Liver (tissue), 9 donors: ENCODE data around the gene UNC13A. TPM values are rescaled to one million over a fixed set of nuclear protein-coding genes. Genes with fewer than 3 reads are reported as not detected.

Source experiments
- DNase-seq: peaks from one replicate; pipeline ENCODE4 v3.0.0-alpha.2; 2017; ENCODE audit warnings: low spot score
- H3K27ac ChIP-seq, 2 donors: one replicate each; pipeline ENCODE4 v1.7.0; 2013; ENCODE audit warnings: inconsistent platforms in 2 of 2, low read length in 2 of 2, control low read depth in 1 of 2, low read depth in 1 of 2, mild to moderate bottlenecking in 1 of 2
- H3K27me3 ChIP-seq, 4 donors: one replicate each; pipeline versions ENCODE4 v1.6.1 to v1.7.0; 2013; ENCODE audit warnings: low read length in 3 of 4, inconsistent platforms in 1 of 4, mild to moderate bottlenecking in 1 of 4, moderate library complexity in 1 of 4; ENCODE audit not compliant: control insufficient read depth in 4 of 4, insufficient read depth in 4 of 4
- H3K36me3 ChIP-seq, 4 donors: one replicate each; pipeline versions ENCODE4 v1.6.1 to v1.7.0; 2013; ENCODE audit warnings: low read length in 3 of 4, mild to moderate bottlenecking in 3 of 4, low read depth in 1 of 4, moderate library complexity in 1 of 4; ENCODE audit not compliant: control insufficient read depth in 4 of 4, insufficient read depth in 3 of 4
- H3K4me1 ChIP-seq, 4 donors: one replicate each; pipeline versions ENCODE4 v1.6.1 to v1.7.0; 2013; ENCODE audit warnings: low read length in 3 of 4, mild to moderate bottlenecking in 3 of 4, moderate library complexity in 1 of 4; ENCODE audit not compliant: control insufficient read depth in 4 of 4, insufficient read depth in 4 of 4
- H3K4me3 ChIP-seq, 3 donors: one replicate each; pipeline versions ENCODE4 v1.6.1 to v1.7.0; 2013; ENCODE audit warnings: low read length in 3 of 3, control low read depth in 1 of 3, low read depth in 1 of 3, mild to moderate bottlenecking in 1 of 3
- H3K9ac ChIP-seq, 2 donors: one replicate each; pipeline ENCODE4 v1.7.0; 2013; ENCODE audit warnings: low read length in 2 of 2, mild to moderate bottlenecking in 2 of 2, moderate library complexity in 2 of 2, control low read depth in 1 of 2, low read depth in 1 of 2
- H3K9me3 ChIP-seq, 4 donors: one replicate each; pipeline versions ENCODE4 v1.6.1 to v1.7.0; 2013; ENCODE audit warnings: low read length in 3 of 4; ENCODE audit not compliant: control insufficient read depth in 4 of 4
- ATF3 ChIP-seq: IDR thresholded peaks from 2 replicates; pipeline ENCODE4 v1.6.1; 2016; ENCODE audit warnings: antibody characterized with exemption
- FOXA1 ChIP-seq: IDR thresholded peaks from 2 replicates; pipeline ENCODE4 v1.6.1; 2016; ENCODE audit warnings: antibody characterized with exemption
- FOXA2 ChIP-seq: IDR thresholded peaks from 2 replicates; pipeline ENCODE4 v1.6.1; 2016; ENCODE audit warnings: antibody characterized with exemption
- JUND ChIP-seq, 2 donors: IDR thresholded peaks; 2 replicates each; pipeline ENCODE4 v1.6.1; 2016; ENCODE audit warnings: antibody characterized with exemption in 2 of 2
- NR2F2 ChIP-seq: IDR thresholded peaks from 2 replicates; pipeline ENCODE4 v1.6.1; 2016; ENCODE audit warnings: antibody characterized with exemption
- RAD21 ChIP-seq, 2 donors: IDR thresholded peaks; 2 replicates each; pipeline ENCODE4 v1.6.1; 2016; ENCODE audit warnings: antibody characterized with exemption in 2 of 2, mild to moderate bottlenecking in 2 of 2
- SP1 ChIP-seq: IDR thresholded peaks from 2 replicates; pipeline ENCODE4 v1.6.1; 2018; ENCODE audit warnings: antibody characterized with exemption, mild to moderate bottlenecking
- TAF1 ChIP-seq: conservative IDR thresholded peaks from 2 replicates; pipeline ENCODE4 v1.6.1; 2016; ENCODE audit warnings: antibody characterized with exemption, mild to moderate bottlenecking
- ZBTB33 ChIP-seq: IDR thresholded peaks from 2 replicates; pipeline ENCODE4 v1.6.1; 2016; ENCODE audit warnings: antibody characterized with exemption
- WGBS: extraction: QIAGEN DNeasy Blood & Tissue Kit; methylation state at CpG from one replicate; pipeline ENCODE4 v1.1.7; 2013; 5-methylcytosine and 5-hydroxymethylcytosine counted together
- polyA plus RNA-seq, 2 donors: library from polyadenylated mRNA; stranded (reverse) in 1 of 2; unstranded in 1 of 2; fragments of 200-250 nt in 1 of 2; fragments of >200 nt in 1 of 2; fragmentation: Nextera tagmentation in 1 of 2; extraction: Ambion mirVana in 1 of 2; gene quantifications; one replicate each; pipeline versions ENCODE4 v1.2.1 to v1.2.3, GENCODE V29; 2013 to 2015
- total RNA-seq, 2 donors: library from RNA; depleted of rRNA; stranded (reverse); fragments of >200 nt; gene quantifications; one replicate each; pipeline ENCODE4 v1.2.3, GENCODE V29; 2014
- TF ChIP-seq, protein P1 (sequence below): fragments of 150-350 bp; IDR thresholded peaks from 2 replicates; pipeline ENCODE4 v1.5.1; 2017; ENCODE audit warnings: improper control_type of control experiment, low read depth, low read length; ENCODE audit not compliant: missing input control
- TF ChIP-seq, protein P2 (sequence below): IDR thresholded peaks from 2 replicates; pipeline ENCODE4 v1.6.1; 2016; ENCODE audit warnings: antibody characterized with exemption, mild to moderate bottlenecking
- donor health status: healthy.
- donor health status: healthy.
- donor health status: healthy.
- donor health status: healthy.
- donor health status: healthy.

The UNC13A gene
- total and polyA plus RNA-seq, 4 donors: under 0.01 to 0.01 TPM; not detected in 2

DNA sequence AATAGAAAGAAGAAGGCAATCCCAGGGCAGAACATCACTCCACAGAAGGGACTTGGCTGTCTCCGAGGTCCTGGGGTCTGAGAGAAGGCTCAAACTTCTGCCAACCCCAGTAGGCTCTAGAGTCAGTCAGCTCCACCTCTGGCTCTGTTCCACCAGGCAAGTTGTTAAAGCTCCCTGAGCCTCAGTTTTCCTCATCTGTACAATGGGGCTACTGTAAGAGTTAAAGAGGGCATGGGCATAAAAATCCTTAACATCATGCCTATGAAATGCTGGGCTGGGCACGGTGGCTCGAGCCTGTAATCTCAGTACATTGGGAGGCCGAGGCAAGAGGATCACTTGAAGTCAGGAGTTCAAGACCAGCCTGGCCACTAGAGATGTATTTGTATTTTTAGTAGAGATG lies 5.1 kb downstream of the UNC13A start:
- DNase-seq: no peak
- WGBS: 79% methylated on average over 4 of the region's 4 CpGs
- peaks cover 0 to 11% (median 3%) of the 10 kb centered on the region in 4 donors for H3K27me3 ChIP-seq
- H3K4me1 ChIP-seq: peaks cover 0 to 5% (median 3%) of the 10 kb centered on the region in 4 donors
- no peaks in the 10 kb centered on the region for H3K36me3 ChIP-seq
- H3K27ac ChIP-seq: no peak overlapping the region
- H3K9me3 ChIP-seq: no peaks in the 10 kb centered on the region
- H3K4me3 ChIP-seq: no peak overlapping the region
- no peak overlapping the region for H3K9ac ChIP-seq
- TF ChIP-seq RAD21 (IDR thresholded peaks at IDR 0.05) (no peak), FOXA2 (no peak), NR2F2 (no peak), SP1 (no peak), TAF1 (no peak)

DNA sequence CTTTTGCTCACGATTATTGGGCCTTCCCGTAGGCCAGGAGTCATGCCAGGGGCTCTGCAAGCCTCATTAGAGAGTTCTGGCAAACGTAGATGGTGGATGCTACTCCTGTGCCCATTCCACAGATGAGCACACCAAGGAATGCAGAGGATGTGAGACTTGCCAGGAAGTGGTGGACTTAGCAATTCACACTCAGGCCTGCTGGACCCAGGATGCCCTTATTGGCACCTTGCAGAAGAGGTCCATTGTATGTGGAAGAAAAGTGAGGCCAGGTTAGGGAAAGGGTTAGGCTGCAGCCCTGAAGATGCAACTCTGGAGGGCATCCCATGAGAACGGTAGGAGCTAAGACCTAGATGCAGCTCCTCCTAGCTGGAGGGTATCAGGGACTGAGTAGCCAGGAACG lies 5.9 kb downstream of the UNC13A start:
- Histone ChIP-seq H3K27ac (no peak overlapping the region), H3K27me3 (peaks cover 0 to 7% (median 1%) of the 10 kb centered on the region in 4 donors), H3K9me3 (no peaks in the 10 kb centered on the region), H3K4me3 (no peak overlapping the region), H3K4me1 (peaks cover 0 to 5% (median 0%) of the 10 kb centered on the region in 4 donors), H3K36me3 (no peaks in the 10 kb centered on the region), H3K9ac (no peak overlapping the region)
- TF ChIP-seq ATF3: no peak
- TF ChIP-seq, protein P1, sequence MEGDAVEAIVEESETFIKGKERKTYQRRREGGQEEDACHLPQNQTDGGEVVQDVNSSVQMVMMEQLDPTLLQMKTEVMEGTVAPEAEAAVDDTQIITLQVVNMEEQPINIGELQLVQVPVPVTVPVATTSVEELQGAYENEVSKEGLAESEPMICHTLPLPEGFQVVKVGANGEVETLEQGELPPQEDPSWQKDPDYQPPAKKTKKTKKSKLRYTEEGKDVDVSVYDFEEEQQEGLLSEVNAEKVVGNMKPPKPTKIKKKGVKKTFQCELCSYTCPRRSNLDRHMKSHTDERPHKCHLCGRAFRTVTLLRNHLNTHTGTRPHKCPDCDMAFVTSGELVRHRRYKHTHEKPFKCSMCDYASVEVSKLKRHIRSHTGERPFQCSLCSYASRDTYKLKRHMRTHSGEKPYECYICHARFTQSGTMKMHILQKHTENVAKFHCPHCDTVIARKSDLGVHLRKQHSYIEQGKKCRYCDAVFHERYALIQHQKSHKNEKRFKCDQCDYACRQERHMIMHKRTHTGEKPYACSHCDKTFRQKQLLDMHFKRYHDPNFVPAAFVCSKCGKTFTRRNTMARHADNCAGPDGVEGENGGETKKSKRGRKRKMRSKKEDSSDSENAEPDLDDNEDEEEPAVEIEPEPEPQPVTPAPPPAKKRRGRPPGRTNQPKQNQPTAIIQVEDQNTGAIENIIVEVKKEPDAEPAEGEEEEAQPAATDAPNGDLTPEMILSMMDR: no peak
- 58% methylated on average over 5 of the region's 5 CpGs for WGBS
- DNase-seq: no peak

DNA sequence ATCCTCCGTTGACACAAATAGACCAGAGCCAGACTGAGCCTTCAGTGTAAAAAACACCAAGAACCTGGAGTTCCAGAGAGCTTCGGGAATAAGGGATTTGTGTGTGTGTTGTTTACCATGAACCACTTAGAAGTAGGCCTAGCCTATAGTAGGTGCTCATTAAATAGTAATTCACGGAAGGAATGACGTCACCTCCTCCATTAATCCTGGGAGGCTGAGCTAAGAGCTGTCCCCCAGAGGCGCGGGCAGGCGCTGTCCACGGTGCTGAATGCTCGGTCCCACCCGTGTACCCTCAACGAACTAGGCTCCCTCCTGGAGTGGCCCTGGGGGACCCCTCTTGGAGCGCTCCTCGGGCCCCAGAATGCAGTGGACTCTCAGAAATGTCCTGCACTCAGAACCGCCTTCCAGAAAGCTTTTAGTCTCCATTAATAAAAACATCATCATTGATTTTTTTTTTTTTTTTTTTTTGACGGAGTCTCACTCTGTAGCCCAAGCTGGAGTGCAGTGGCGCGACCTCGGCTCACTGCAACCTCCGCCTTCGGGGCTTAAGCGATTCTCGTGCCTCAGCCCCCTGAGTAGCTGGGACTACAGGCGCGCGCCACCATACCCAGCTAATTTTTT lies 6.5 kb downstream of the UNC13A start:
- Histone ChIP-seq H3K4me3 (no peak overlapping the region), H3K27ac (no peak overlapping the region), H3K9ac (no peak overlapping the region), H3K27me3 (peaks cover 0 to 3% (median 1%) of the 10 kb centered on the region in 4 donors), H3K36me3 (no peaks in the 10 kb centered on the region), H3K4me1 (peaks cover 0 to 5% (median 0%) of the 10 kb centered on the region in 4 donors), H3K9me3 (no peaks in the 10 kb centered on the region)
- WGBS: 52% methylated on average over 25 of the region's 25 CpGs
- no peak for TF ChIP-seq JUND (IDR thresholded peaks at IDR 0.05)
- TF ChIP-seq, protein P2, sequence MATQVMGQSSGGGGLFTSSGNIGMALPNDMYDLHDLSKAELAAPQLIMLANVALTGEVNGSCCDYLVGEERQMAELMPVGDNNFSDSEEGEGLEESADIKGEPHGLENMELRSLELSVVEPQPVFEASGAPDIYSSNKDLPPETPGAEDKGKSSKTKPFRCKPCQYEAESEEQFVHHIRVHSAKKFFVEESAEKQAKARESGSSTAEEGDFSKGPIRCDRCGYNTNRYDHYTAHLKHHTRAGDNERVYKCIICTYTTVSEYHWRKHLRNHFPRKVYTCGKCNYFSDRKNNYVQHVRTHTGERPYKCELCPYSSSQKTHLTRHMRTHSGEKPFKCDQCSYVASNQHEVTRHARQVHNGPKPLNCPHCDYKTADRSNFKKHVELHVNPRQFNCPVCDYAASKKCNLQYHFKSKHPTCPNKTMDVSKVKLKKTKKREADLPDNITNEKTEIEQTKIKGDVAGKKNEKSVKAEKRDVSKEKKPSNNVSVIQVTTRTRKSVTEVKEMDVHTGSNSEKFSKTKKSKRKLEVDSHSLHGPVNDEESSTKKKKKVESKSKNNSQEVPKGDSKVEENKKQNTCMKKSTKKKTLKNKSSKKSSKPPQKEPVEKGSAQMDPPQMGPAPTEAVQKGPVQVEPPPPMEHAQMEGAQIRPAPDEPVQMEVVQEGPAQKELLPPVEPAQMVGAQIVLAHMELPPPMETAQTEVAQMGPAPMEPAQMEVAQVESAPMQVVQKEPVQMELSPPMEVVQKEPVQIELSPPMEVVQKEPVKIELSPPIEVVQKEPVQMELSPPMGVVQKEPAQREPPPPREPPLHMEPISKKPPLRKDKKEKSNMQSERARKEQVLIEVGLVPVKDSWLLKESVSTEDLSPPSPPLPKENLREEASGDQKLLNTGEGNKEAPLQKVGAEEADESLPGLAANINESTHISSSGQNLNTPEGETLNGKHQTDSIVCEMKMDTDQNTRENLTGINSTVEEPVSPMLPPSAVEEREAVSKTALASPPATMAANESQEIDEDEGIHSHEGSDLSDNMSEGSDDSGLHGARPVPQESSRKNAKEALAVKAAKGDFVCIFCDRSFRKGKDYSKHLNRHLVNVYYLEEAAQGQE: peak; percentile 98
- no peak for TF ChIP-seq FOXA1
- TF ChIP-seq ZBTB33: no peak
- TF ChIP-seq, protein P1: no peak
- TF ChIP-seq RAD21 (IDR thresholded peaks at IDR 0.05): no peak
- TF ChIP-seq SP1: no peak
- DNase-seq: peak; percentile 49
